GM12864 (cell line): ENCODE results near the gene KDM4C.

Experiments used
- DNase-seq: peaks from one replicate; pipeline ENCODE4 v3.0.0-alpha.2; 2011; ENCODE audit warnings: low read depth
- H3K4me3 ChIP-seq: 2 replicates; pipeline ENCODE4 v1.5.1; 2011; ENCODE audit warnings: mild to moderate bottlenecking, low read depth, low read length, control low read depth
- CTCF ChIP-seq: IDR thresholded peaks from 2 replicates; pipeline ENCODE4 v1.5.1; 2011; ENCODE audit warnings: low read depth, mild to moderate bottlenecking, moderate library complexity, low read length, control low read depth, inconsistent platforms; ENCODE audit errors: missing control alignments

KDM4C gene

DNA sequence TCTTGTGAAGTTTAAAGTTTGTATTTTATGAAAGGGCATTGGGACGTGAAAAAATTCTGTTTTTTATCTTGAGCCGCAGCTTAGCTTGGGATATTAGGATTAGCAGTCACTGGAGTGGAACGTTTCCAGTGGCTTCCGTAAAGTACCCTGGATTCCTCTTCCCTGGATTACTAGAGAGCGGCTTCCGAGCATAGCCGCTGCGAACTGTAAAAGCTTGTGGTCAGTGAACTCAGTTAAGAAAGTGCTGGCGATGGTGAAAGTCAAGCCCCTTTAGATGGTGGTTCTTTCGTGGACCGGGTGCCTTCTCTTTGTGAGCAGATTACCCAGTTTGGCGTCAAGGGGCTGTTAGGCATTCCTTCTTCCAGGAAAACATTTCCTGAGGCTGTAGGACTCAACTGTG lies 168.1 kb downstream of the KDM4C start:
- TF ChIP-seq CTCF, result no peak
- no peak for DNase-seq
- no peak overlapping the region for H3K4me3 ChIP-seq

GRCh38 chr9:6926436-6926835 lies 168.7 kb downstream of the KDM4C start:
- DNase-seq, result no peak
- no peak overlapping the region for H3K4me3 ChIP-seq
- no peak for TF ChIP-seq CTCF

DNA sequence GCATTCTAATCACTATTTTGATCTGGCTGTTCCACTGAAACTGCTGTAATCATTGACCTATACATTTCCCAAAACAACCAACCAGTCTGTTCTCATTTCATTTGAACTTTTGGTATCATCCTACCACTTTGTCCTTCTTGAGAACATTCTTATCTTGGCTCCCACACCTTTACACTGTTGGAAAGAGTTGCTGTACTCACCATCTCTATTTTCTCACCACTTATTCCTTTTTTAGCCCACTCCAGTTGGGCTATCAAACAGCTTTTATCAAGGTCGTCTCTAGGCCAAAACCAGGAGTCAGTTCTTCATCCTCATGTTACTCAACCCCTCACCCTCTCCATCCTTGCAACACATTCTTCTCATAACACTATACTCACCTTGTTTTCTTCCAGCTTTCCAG lies 170.1 kb downstream of the KDM4C start:
- no peak for DNase-seq
- TF ChIP-seq CTCF, result no peak
- H3K4me3 ChIP-seq, result no peak overlapping the region

DNA sequence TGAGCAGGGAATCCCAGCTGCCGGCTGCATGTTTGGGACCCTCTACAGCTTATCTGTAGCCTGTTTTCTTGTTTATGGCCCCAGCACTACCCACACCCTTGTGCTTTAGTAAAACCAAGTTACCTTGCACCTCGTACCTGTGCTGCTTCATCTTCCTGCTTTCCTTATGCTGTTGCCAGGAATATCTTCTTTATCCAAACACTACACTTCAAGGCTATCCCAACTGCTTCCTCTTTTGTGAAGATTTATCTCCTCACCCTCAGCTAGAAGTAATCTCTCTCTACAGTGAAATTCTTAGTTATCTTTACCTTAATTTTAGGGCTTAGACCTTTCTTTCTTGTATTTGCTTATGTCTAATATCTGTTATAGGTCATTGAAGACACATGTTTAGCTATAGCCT lies 171.1 kb downstream of the KDM4C start:
- DNase-seq, result no peak
- no peak for TF ChIP-seq CTCF
- no peak overlapping the region for H3K4me3 ChIP-seq

DNA sequence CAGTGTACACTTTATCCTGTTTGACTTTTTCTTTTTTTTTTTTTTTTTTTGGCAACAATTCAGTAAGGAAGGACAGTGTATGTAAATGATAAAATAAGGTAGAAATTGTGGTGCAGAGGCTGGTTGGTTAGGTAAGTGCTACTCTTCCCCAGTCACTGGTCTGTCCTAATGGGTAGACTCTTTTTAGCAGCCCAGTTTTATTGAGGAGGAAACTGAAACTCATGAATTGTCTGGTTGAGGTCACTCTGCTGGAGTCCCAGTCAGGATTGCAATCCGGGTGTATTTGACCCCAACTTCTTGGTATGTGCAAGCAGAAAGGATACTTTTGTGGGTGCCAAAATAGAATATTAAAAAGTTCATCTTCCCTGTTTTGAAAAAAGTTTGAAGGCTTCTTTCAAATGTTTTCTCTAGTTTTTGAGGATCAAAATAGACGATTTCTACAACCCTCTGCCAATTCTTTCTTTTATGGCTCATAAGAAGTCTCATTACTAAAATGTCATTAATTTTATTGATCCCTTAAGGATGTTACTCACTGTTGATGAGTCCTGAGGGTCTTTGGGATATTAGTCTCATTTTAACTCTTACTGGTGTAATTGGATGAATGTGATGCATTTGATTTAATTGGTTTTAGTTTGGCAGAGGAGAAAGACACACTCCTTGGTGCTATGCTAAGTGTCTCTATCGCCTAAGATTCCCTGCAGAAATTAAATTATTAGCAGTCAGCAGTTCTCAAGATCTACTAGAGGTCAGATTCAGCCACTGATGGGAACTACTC lies 171.9 kb downstream of the KDM4C start:
- no peak overlapping the region for H3K4me3 ChIP-seq
- TF ChIP-seq CTCF, result no peak
- DNase-seq, result no peak

DNA sequence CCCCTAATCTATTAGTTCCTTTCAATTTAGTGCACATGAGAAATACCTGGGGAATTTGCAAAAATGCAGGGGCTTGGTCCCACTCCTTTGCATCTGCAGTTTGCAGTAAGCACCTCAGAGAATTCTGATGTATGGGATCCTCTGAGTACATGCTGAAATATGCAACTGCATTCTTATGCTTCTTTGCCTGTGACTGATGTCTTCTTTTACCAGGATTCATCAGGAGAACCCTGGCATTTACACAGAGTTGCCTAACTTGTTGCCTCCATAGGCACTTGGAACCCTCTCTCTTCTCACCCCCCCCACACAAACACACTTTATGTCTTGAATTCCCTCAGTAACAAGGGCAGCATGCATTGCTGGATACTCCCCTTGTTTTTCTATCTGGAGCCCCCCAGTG lies 173.1 kb downstream of the KDM4C start:
- DNase-seq, result no peak
- no peak for TF ChIP-seq CTCF
- no peak overlapping the region for H3K4me3 ChIP-seq

DNA sequence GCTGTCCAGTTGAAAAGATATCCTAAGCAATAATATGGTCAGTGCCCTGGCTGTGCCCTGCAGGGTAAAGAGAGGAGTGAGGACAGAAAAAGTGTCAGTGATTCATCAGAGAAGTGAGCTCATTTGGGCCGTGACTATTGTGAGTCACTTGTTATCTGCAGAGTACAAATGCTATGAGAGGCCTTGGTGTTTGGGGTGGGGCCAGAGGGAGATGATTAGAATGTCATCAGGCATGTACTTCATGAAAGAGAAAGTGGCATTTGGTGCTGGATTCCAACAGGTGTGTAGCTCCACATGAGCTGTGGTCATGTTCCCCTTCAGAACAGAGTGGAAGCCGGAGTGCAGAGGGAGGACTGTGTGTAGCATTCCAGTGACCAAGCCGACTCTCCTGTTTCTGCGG lies 174.1 kb downstream of the KDM4C start:
- H3K4me3 ChIP-seq, result no peak overlapping the region
- DNase-seq, result no peak
- no peak for TF ChIP-seq CTCF
